GM12873 (cell line): Measurements from ENCODE around the gene MLYCD.

Experiments used
- CTCF ChIP-seq: IDR thresholded peaks from 2 replicates; pipeline ENCODE4 v1.5.1; 2012; ENCODE audit warnings: low read depth, mild to moderate bottlenecking, moderate library complexity, low read length, control low read depth; ENCODE audit not compliant: insufficient read depth; ENCODE audit errors: missing control alignments

The MLYCD gene

GRCh38 chr16:83856792-83857191 lies 42.1 kb upstream of the MLYCD start:
- TF ChIP-seq CTCF, result no peak

- TF ChIP-seq CTCF, result no peak
These were observed 39.6 kb upstream of the MLYCD start for GRCh38 chr16:83859265-83859664.

- no peak for TF ChIP-seq CTCF
These were observed 36.3 kb upstream of the MLYCD start for GRCh38 chr16:83862661-83863060.

- no peak for TF ChIP-seq CTCF
These were observed 35.2 kb upstream of the MLYCD start for GRCh38 chr16:83863682-83864081.

GRCh38 chr16:83870830-83871229 lies 28.1 kb upstream of the MLYCD start:
- no peak for TF ChIP-seq CTCF

GRCh38 chr16:83878838-83879237 lies 20.1 kb upstream of the MLYCD start:
- TF ChIP-seq CTCF, result peak; percentile 5

GRCh38 chr16:83882163-83882885 lies 16.6 kb upstream of the MLYCD start:
- no peak for TF ChIP-seq CTCF
